Activated T-helper 2 cell treated with anti-CD3 and anti-CD28 coated beads, Interferon-gamma antibody, Interleukin-2, Interleukin-4, amounts not matched to agents 10 μg/mL and 5 μg/mL and 100 μg/mL, durations not matched to agents 14 hours and 24 hours and 36 hours (primary cell): Measurements from ENCODE around the gene SLC44A4. TPM values are rescaled to one million over a fixed set of nuclear protein-coding genes. Genes with fewer than 3 reads are reported as not detected.
"Not testable (repeated sequence)": the region's sequence is repeated elsewhere in the genome, so short reads cannot be mapped to it uniquely, and the experiment has no call there.

ENCODE experiments used
- DNase-seq: peaks from one replicate; pipeline ENCODE4 v3.0.0; 2021; ENCODE audit warnings: low spot score
- H3K27ac Mint-ChIP-seq: one replicate; pipeline ENCODE4 v1.8.0; 2021; ENCODE audit warnings: mixed read lengths
- H3K27me3 Mint-ChIP-seq: one replicate; pipeline ENCODE4 v1.8.0; 2021; ENCODE audit warnings: low read depth, mixed read lengths
- H3K36me3 Mint-ChIP-seq: one replicate; pipeline ENCODE4 v1.8.0; 2021; ENCODE audit warnings: low read depth, mixed read lengths
- H3K4me1 Mint-ChIP-seq: one replicate; pipeline ENCODE4 v1.8.0; 2021; ENCODE audit warnings: low read depth, mixed read lengths
- H3K4me3 Mint-ChIP-seq: one replicate; pipeline ENCODE4 v1.8.0; 2021; ENCODE audit warnings: low read depth, mild to moderate bottlenecking, moderate library complexity, mixed read lengths
- H3K9me3 Mint-ChIP-seq: one replicate; pipeline ENCODE4 v1.8.0; 2021; ENCODE audit warnings: mixed read lengths
- intact Hi-C: fragments of 100-400 bp; cut with micrococcal nuclease; formaldehyde crosslinking; loops from one replicate; pipeline ENCODE4 v1.15.1; 2023
- total RNA-seq: library from RNA; stranded (reverse); gene quantifications from 2 replicates; pipeline ENCODE4 v1.2.3, GENCODE V29; 2022

The SLC44A4 gene
- total RNA-seq, 1 donor from 2014 or later, result 0.18 TPM

DNA sequence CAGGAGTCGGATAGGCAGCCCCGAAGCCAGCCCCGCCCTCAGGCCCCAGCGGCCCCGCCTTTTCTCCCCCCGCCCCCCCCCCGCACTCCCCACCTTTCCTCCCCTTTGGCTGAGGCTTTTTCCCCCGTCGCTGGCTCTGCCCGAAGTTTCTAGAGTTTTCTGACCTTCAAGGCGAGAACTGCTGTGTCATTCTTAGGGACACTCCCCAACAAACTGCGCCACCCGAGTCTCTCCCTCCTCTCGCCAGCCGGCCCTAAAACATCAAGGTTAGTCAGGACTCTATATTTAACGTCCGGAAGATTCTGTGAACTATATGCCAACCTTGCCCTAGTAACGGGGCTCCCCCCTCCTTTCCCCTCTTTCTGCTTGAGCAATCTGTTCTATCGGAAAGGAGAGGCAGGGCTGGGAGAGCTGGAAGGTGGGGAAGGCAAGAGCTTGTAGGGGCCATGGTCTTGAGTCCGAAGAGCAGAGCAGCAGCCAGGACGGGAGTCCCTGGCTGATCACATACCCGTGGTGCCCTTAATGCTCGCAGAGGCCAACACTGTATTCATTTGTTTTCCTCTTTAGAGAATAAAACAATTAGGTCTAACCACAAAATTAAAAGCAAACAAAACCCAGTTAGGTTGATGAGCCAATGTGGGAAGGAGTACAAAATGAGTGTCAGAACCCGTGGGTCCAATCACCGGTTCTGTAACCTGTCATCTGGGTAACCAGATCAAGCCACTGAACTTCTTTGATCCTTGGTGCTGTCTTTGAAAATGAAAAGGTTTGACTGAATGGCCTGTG, 56.6 kb downstream of the SLC44A4 start:
- Mint-ChIP-seq H3K27ac (peak overlapping the region; percentile 94), H3K4me1 (peaks cover 44% of the 10 kb centered on the region), H3K27me3 (no peaks in the 10 kb centered on the region), H3K9me3 (no peaks in the 10 kb centered on the region), H3K36me3 (peaks cover 17% of the 10 kb centered on the region), H3K4me3 (peak overlapping the region; percentile 92)
- intact Hi-C loops, result loop anchor here (1.0 to 10.0 kb wide), 3 partner anchors 40 to 247 kb away; partner anchors contain the start of genes BAG6, LTA, NEU1 and TNF
- peak; percentile 56 for DNase-seq

DNA sequence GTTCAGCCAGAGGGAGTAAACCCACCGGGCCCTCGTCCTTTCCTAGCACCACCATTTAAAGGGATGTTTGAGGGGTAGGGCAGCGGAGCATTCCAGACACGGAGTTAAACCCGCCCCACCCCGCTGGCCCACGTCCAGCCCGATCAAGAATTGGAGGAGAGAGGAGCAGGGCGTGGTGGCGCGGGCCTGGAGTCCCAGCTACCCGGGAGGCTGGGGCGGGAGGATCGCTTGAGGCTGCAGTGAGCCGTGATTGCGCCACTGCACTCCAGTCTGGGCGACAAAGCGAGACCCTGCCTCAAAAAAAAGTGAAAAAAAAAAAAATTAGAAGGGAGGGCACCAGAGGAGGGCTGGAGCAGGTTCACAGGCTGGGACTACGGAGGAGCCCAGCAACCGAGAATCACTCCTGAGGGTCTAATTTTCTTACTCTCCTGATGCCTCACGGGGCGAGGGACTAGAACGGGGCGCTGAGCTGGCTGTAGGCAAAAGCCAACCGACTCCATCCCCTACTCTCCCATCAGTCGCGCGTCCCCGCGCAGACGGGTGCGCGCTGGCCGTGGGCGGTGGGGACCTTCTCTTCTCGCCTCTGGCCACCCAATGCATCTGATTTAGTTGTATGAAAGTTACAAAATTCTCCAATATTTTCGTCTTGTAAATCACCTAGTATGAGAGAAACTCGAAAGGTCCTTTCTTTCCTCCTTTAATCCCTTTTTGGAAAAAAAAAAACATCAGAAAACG, 57.3 kb downstream of the SLC44A4 start:
- Mint-ChIP-seq H3K4me3 (peak overlapping the region; percentile 92), H3K4me1 (peaks cover 41% of the 10 kb centered on the region), H3K27ac (peak overlapping the region; percentile 94), H3K27me3 (no peaks in the 10 kb centered on the region), H3K9me3 (no peaks in the 10 kb centered on the region), H3K36me3 (peaks cover 17% of the 10 kb centered on the region)
- intact Hi-C loops, result loop anchor here (1.0 to 10.0 kb wide), 3 partner anchors 41 to 247 kb away; partner anchors contain the start of genes BAG6, LTA, NEU1 and TNF
- no peak for DNase-seq

DNA sequence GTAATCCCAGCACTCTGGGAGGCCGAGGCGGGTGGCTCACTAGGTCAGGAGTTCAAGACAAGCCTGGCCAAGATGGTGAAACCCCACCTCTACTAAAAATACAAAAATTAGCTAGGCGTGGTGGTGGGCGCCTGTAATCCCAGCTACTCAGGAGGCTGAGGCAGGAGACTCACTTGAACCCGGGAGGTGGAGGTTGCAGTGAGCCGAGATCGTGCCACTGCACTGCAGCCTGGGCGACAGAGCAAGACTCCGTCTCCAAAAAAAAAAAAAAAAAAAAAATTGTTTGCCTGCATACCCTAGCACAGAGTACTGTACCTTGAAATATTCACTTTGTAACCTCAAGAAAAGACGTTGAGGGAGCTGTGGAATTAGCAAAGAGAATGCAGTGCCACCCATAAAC, 58.4 kb downstream of the SLC44A4 start:
- peak overlapping the region; percentile 92 for H3K4me3 Mint-ChIP-seq
- H3K27ac Mint-ChIP-seq, H3K27me3 Mint-ChIP-seq, H3K9me3 Mint-ChIP-seq, DNase-seq: not testable (repeated sequence)
- peaks cover 36% of the 10 kb centered on the region for H3K4me1 Mint-ChIP-seq
- intact Hi-C loops, result loop anchor here (5.0 to 10.0 kb wide), 2 partner anchors 42 to 246 kb away; partner anchors contain the start of genes LTA, NEU1 and TNF
- peaks cover 17% of the 10 kb centered on the region for H3K36me3 Mint-ChIP-seq

DNA sequence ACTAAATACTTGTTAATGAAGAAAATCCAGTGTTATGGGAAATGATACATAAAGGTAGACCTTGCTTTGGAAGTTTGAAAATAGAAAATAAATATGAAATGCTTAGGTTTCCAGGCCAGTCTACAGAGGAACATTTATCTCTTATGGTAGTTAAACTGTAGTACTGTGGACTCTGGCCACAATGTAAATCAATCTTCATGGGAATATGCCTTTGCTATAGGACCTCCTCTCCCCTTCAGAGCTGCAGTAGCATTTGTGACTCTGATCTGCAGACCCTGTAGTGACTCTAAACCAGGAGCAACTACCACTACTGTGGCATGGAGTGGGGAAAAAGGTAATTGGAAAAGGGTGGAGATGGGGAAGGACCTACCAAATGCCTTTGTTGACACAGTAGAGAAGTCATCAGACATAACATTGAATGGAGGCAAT, 58.9 kb downstream of the SLC44A4 start:
- Mint-ChIP-seq H3K27me3 (no peaks in the 10 kb centered on the region), H3K27ac (no peak overlapping the region), H3K4me1 (peaks cover 32% of the 10 kb centered on the region), H3K36me3 (peaks cover 17% of the 10 kb centered on the region), H3K9me3 (no peaks in the 10 kb centered on the region), H3K4me3 (peak overlapping the region; percentile 67)
- intact Hi-C loops, result loop anchor here (5.0 to 10.0 kb wide), 2 partner anchors 42 to 245 kb away; partner anchors contain the start of genes LTA, NEU1 and TNF
- DNase-seq, result no peak

DNA sequence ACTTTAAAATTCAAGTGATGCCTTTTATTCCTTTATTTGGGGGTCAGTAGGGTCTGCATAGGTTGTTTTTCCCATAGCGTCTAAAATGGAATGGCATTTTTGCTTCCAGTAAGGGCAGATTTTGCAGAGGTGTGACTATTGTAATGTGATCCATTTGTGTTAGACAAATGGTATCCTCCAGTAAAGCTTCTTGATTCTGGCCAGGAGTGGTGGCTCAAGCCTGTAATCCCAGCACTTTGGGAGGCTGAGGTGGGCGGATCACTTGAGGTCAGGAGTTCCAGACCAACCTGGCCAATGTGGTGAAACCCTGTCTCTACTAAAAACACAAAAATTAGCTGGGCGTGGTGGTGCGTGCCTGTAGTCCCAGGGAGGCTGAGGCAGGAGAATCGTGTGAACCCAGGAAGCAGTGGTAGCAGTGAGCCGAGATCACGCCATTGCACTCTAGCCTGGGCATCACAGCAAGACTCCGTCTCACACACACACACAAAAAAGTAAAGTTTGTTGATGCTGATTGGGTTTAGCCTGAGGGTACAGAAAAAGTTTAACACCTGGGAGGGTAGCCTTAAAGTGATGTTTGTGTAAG, 60.8 kb downstream of the SLC44A4 start:
- H3K27me3 Mint-ChIP-seq, H3K9me3 Mint-ChIP-seq, intact Hi-C loops, DNase-seq: not testable (repeated sequence)
- Mint-ChIP-seq H3K36me3 (peaks cover 17% of the 10 kb centered on the region), H3K4me1 (peaks cover 36% of the 10 kb centered on the region), H3K4me3 (peak overlapping the region; percentile 94), H3K27ac (peak overlapping the region; percentile 95)

DNA sequence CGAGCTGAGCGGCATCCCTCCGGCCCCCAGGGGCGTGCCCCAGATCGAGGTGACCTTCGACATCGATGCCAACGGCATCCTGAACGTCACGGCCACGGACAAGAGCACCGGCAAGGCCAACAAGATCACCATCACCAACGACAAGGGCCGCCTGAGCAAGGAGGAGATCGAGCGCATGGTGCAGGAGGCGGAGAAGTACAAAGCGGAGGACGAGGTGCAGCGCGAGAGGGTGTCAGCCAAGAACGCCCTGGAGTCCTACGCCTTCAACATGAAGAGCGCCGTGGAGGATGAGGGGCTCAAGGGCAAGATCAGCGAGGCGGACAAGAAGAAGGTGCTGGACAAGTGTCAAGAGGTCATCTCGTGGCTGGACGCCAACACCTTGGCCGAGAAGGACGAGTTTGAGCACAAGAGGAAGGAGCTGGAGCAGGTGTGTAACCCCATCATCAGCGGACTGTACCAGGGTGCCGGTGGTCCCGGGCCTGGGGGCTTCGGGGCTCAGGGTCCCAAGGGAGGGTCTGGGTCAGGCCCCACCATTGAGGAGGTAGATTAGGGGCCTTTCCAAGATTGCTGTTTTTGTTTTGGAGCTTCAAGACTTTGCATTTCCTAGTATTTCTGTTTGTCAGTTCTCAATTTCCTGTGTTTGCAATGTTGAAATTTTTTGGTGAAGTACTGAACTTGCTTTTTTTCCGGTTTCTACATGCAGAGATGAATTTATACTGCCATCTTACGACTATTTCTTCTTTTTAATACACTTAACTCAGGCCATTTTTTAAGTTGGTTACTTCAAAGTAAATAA, 61.5 kb downstream of the SLC44A4 start:
- peaks cover 40% of the 10 kb centered on the region for H3K4me1 Mint-ChIP-seq
- peaks cover 17% of the 10 kb centered on the region for H3K36me3 Mint-ChIP-seq
- intact Hi-C loops, H3K9me3 Mint-ChIP-seq, DNase-seq, H3K27me3 Mint-ChIP-seq: not testable (repeated sequence)
- H3K27ac Mint-ChIP-seq, result peak overlapping the region; percentile 95
- H3K4me3 Mint-ChIP-seq, result peak overlapping the region; percentile 94

DNA sequence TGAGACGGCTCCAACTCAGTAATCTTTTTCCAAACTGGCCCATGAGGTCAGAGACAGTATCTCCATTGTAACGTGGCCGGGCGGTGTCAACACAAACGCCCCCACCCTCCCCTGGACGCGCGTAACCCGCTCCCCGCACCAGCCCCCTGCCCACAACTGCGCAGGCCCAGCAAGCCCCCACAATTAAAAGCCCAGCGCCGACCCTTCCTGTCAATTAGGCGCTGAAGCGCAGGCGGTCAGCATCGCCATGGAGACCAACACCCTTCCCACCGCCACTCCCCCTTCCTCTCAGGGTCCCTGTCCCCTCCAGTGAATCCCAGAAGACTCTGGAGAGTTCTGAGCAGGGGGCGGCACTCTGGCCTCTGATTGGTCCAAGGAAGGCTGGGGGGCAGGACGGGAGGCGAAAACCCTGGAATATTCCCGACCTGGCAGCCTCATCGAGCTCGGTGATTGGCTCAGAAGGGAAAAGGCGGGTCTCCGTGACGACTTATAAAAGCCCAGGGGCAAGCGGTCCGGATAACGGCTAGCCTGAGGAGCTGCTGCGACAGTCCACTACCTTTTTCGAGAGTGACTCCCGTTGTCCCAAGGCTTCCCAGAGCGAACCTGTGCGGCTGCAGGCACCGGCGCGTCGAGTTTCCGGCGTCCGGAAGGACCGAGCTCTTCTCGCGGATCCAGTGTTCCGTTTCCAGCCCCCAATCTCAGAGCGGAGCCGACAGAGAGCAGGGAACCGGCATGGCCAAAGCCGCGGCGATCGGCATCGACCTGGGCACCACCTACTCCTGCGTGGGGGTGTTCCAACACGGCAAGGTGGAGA, 63.6 kb downstream of the SLC44A4 start, which contains the start of the genes HSPA1A and HSPA1L:
Gene HSPA1A, plus strand, starts transcription at position 519 of the 814 bp plus-strand sequence. Its CDS starts 214 bp downstream, at position 733.
Gene HSPA1L, minus strand, starts transcription at position 259 of the 814 bp plus-strand sequence. CDS start 3,311 bp downstream, outside the sequence.
- Mint-ChIP-seq H3K4me1 (peaks cover 36% of the 10 kb centered on the region), H3K36me3 (peaks cover 25% of the 10 kb centered on the region), H3K9me3 (no peaks in the 10 kb centered on the region), H3K4me3 (peak within 1 kb of the TSS; percentile 87), H3K27me3 (no peaks in the 10 kb centered on the region), H3K27ac (peak within 1 kb of the TSS; percentile 91)
- DNase-seq, result peak; percentile 70
- intact Hi-C loops, result loop anchor here (2.0 kb wide), 1 partner anchor 20 kb away; the partner anchor contains the start of gene VARS1

DNA sequence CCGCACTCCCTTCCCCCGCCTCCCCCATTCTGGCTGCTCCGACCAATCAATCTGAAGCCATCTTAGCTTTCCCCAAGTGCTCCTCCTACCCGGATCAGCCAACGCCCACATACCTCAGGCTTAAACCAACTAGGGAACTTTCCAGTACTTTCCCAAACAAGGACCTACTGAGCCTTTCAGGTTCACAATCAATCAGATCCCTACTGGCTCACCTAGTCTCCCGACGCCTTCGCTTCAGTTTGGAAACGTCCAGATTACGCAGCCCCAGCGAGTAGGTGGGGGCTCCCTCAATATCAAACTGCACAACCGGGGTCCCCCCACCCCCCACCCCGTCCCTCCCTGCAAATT, 64.1 kb downstream of the SLC44A4 start:
- intact Hi-C loops, result loop anchor here (2.0 kb wide), 1 partner anchor 20 kb away; the partner anchor contains the start of gene VARS1
- H3K4me1 Mint-ChIP-seq, result peaks cover 32% of the 10 kb centered on the region

DNA sequence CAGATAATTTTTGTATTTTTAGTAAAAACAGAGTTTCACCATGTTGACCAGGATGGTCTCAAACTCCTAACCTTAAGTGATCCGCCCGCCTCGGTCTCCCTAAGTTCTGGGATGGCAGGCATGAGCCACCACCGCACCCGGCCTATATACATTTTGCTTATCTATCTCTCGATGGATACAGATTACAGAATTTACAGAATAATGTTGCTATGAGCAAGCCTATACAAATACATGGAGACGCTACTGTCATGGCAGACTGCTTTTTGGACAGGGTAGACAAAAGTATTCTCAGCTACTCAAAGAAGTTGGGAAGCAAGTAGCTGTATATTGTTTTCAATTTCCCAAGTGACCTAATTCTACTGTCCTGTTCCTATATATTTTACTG, 65.3 kb downstream of the SLC44A4 start:
- peaks cover 22% of the 10 kb centered on the region for H3K36me3 Mint-ChIP-seq
- H3K27ac Mint-ChIP-seq, result peak overlapping the region; percentile 83
- H3K9me3 Mint-ChIP-seq, result no peaks in the 10 kb centered on the region
- H3K4me3 Mint-ChIP-seq, result peak overlapping the region; percentile 28
- no peak for DNase-seq
- peaks cover 32% of the 10 kb centered on the region for H3K4me1 Mint-ChIP-seq
- intact Hi-C loops, result loop anchor here (2.0 kb wide), 1 partner anchor 13 kb away; the partner anchor contains the start of gene HSPA1B
- no peaks in the 10 kb centered on the region for H3K27me3 Mint-ChIP-seq

More for the DNA sequence above, 64.1 kb downstream of the SLC44A4 start:
- no peaks in the 10 kb centered on the region for H3K9me3 Mint-ChIP-seq
- H3K27ac Mint-ChIP-seq, result peak overlapping the region; percentile 91
- peak overlapping the region; percentile 87 for H3K4me3 Mint-ChIP-seq
- peak; percentile 68 for DNase-seq
- H3K27me3 Mint-ChIP-seq, result no peaks in the 10 kb centered on the region
- H3K36me3 Mint-ChIP-seq, result peaks cover 25% of the 10 kb centered on the region
